ENCODE measurements around the gene SLC16A8.
"Not testable (repeated sequence)": the region's sequence is repeated elsewhere in the genome, so short reads cannot be mapped to it uniquely, and the experiment has no call there.

Gene SLC16A8

GRCh38 chr22:38081941-38082828, 1.8 kb downstream of the SLC16A8 start:
- Histone ChIP-seq H3K36me3 (ENCODE audit: insufficient read depth, low read length) (no peaks in the 10 kb centered on the region), H3K9ac (ENCODE audit: low read length) (no peak overlapping the region), H3K4me1 (ENCODE audit: insufficient read depth, low read length) (peaks cover 7% of the 10 kb centered on the region), H3K27me3 (ENCODE audit: control insufficient read depth in 1 of 2, insufficient read depth in 2 of 2, low read length in 2 of 2) (peaks cover 3 to 45% of the 10 kb centered on the region in 2 donors), H3K4me3 (ENCODE audit: low read depth in 1 of 2, low read length in 2 of 2) (peak overlapping the region; percentile 7 to 23), H3K9me3 (ENCODE audit: low read length) (no peaks in the 10 kb centered on the region), H3K27ac (ENCODE audit: low read depth, low read length) (no peak overlapping the region)

GRCh38 chr22:38081636-38081940, 2.4 kb downstream of the SLC16A8 start:
- H3K4me3 ChIP-seq (ENCODE audit: low read depth in 1 of 2, low read length in 2 of 2), result peak overlapping the region in 1 of 2 donors; percentile 23
- H3K27me3 ChIP-seq (ENCODE audit: control insufficient read depth in 1 of 2, insufficient read depth in 2 of 2, low read length in 2 of 2), result peaks cover 3 to 45% of the 10 kb centered on the region in 2 donors
- H3K4me1 ChIP-seq (ENCODE audit: insufficient read depth, low read length), result peaks cover 7% of the 10 kb centered on the region
- no peak overlapping the region for H3K9ac ChIP-seq (ENCODE audit: low read length)
- no peak overlapping the region for H3K27ac ChIP-seq (ENCODE audit: low read depth, low read length)
- H3K36me3 ChIP-seq (ENCODE audit: insufficient read depth, low read length), result no peaks in the 10 kb centered on the region
- no peaks in the 10 kb centered on the region for H3K9me3 ChIP-seq (ENCODE audit: low read length)

GRCh38 chr22:38080850-38081635, 2.9 kb downstream of the SLC16A8 start:
- no peak overlapping the region for H3K9ac ChIP-seq (ENCODE audit: low read length)
- peak overlapping the region in 1 of 2 donors; percentile 23 for H3K4me3 ChIP-seq (ENCODE audit: low read depth in 1 of 2, low read length in 2 of 2)
- no peak overlapping the region for H3K27ac ChIP-seq (ENCODE audit: low read depth, low read length)
- H3K36me3 ChIP-seq (ENCODE audit: insufficient read depth, low read length), result no peaks in the 10 kb centered on the region
- H3K4me1 ChIP-seq (ENCODE audit: insufficient read depth, low read length), result peaks cover 7% of the 10 kb centered on the region
- H3K9me3 ChIP-seq (ENCODE audit: low read length), result no peaks in the 10 kb centered on the region
- H3K27me3 ChIP-seq (ENCODE audit: control insufficient read depth in 1 of 2, insufficient read depth in 2 of 2, low read length in 2 of 2), result peaks cover 3 to 45% of the 10 kb centered on the region in 2 donors

DNA sequence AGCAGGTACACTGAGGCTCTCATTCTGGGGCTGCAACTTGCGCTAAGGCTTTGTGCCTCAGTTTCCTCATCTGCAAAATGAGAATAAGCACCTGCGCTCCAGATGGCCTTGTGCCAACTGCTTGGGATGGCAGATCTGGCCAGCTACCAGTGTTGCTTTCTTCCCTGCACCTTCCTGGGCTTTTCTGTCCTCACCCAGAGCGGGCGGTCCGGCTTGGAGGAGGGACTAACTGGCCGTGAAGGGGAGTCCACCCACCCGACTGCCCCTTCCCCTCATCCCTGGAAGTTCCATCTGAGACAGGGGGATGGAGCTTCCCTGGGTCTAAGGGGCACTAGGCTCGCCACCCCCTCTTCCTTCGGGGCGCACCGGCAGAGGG, 3.5 kb downstream of the SLC16A8 start:
- Histone ChIP-seq H3K27ac (ENCODE audit: low read depth, low read length) (no peak overlapping the region), H3K36me3 (ENCODE audit: insufficient read depth, low read length) (no peaks in the 10 kb centered on the region), H3K27me3 (ENCODE audit: control insufficient read depth in 1 of 2, insufficient read depth in 2 of 2, low read length in 2 of 2) (peaks cover 3 to 45% of the 10 kb centered on the region in 2 donors), H3K4me1 (ENCODE audit: insufficient read depth, low read length) (peaks cover 7% of the 10 kb centered on the region), H3K9me3 (ENCODE audit: low read length) (no peaks in the 10 kb centered on the region), H3K9ac (ENCODE audit: low read length) (no peak overlapping the region), H3K4me3 (ENCODE audit: low read depth in 1 of 2, low read length in 2 of 2) (no peak overlapping the region)

GRCh38 chr22:38079804-38080203, 4.2 kb downstream of the SLC16A8 start:
- no peak overlapping the region for H3K4me3 ChIP-seq (ENCODE audit: low read depth in 1 of 2, low read length in 2 of 2)
- no peak overlapping the region for H3K9ac ChIP-seq (ENCODE audit: low read length)
- H3K9me3 ChIP-seq (ENCODE audit: low read length), result no peaks in the 10 kb centered on the region
- no peaks in the 10 kb centered on the region for H3K36me3 ChIP-seq (ENCODE audit: insufficient read depth, low read length)
- H3K4me1 ChIP-seq (ENCODE audit: insufficient read depth, low read length), result peaks cover 7% of the 10 kb centered on the region
- H3K27ac ChIP-seq (ENCODE audit: low read depth, low read length), result no peak overlapping the region
- peaks cover 3 to 42% of the 10 kb centered on the region in 2 donors for H3K27me3 ChIP-seq (ENCODE audit: control insufficient read depth in 1 of 2, insufficient read depth in 2 of 2, low read length in 2 of 2)

GRCh38 chr22:38079208-38079607, 4.8 kb downstream of the SLC16A8 start:
- H3K27me3 ChIP-seq (ENCODE audit: control insufficient read depth in 1 of 2, insufficient read depth in 2 of 2, low read length in 2 of 2), result peaks cover 3 to 40% of the 10 kb centered on the region in 2 donors
- not testable (repeated sequence) for H3K4me3 ChIP-seq (ENCODE audit: low read depth in 1 of 2, low read length in 2 of 2); H3K36me3 ChIP-seq (ENCODE audit: insufficient read depth, low read length); H3K9me3 ChIP-seq (ENCODE audit: low read length); H3K4me1 ChIP-seq (ENCODE audit: insufficient read depth, low read length); H3K9ac ChIP-seq (ENCODE audit: low read length); H3K27ac ChIP-seq (ENCODE audit: low read depth, low read length)

GRCh38 chr22:38078046-38078840, 5.7 kb downstream of the SLC16A8 start:
- Histone ChIP-seq H3K9me3 (ENCODE audit: low read length) (no peaks in the 10 kb centered on the region), H3K4me3 (ENCODE audit: low read depth in 1 of 2, low read length in 2 of 2) (no peak overlapping the region), H3K27me3 (ENCODE audit: control insufficient read depth in 1 of 2, insufficient read depth in 2 of 2, low read length in 2 of 2) (peaks cover 2 to 31% of the 10 kb centered on the region in 2 donors), H3K4me1 (ENCODE audit: insufficient read depth, low read length) (peaks cover 7% of the 10 kb centered on the region), H3K9ac (ENCODE audit: low read length) (no peak overlapping the region), H3K27ac (ENCODE audit: low read depth, low read length) (no peak overlapping the region), H3K36me3 (ENCODE audit: insufficient read depth, low read length) (no peaks in the 10 kb centered on the region)

GRCh38 chr22:38077595-38077994, 6.4 kb downstream of the SLC16A8 start:
- Histone ChIP-seq H3K27me3 (ENCODE audit: control insufficient read depth in 1 of 2, insufficient read depth in 2 of 2, low read length in 2 of 2) (peaks cover 0 to 24% of the 10 kb centered on the region in 2 donors), H3K36me3 (ENCODE audit: insufficient read depth, low read length) (no peaks in the 10 kb centered on the region), H3K27ac (ENCODE audit: low read depth, low read length) (no peak overlapping the region), H3K4me3 (ENCODE audit: low read depth in 1 of 2, low read length in 2 of 2) (no peak overlapping the region), H3K9ac (ENCODE audit: low read length) (no peak overlapping the region), H3K9me3 (ENCODE audit: low read length) (no peaks in the 10 kb centered on the region), H3K4me1 (ENCODE audit: insufficient read depth, low read length) (peaks cover 7% of the 10 kb centered on the region)

GRCh38 chr22:38077096-38077495, 6.9 kb downstream of the SLC16A8 start:
- H3K9me3 ChIP-seq (ENCODE audit: low read length), result no peaks in the 10 kb centered on the region
- H3K9ac ChIP-seq (ENCODE audit: low read length), result no peak overlapping the region
- peaks cover 0 to 19% of the 10 kb centered on the region in 2 donors for H3K27me3 ChIP-seq (ENCODE audit: control insufficient read depth in 1 of 2, insufficient read depth in 2 of 2, low read length in 2 of 2)
- peaks cover 7% of the 10 kb centered on the region for H3K4me1 ChIP-seq (ENCODE audit: insufficient read depth, low read length)
- no peaks in the 10 kb centered on the region for H3K36me3 ChIP-seq (ENCODE audit: insufficient read depth, low read length)
- H3K4me3 ChIP-seq (ENCODE audit: low read depth in 1 of 2, low read length in 2 of 2), result no peak overlapping the region
- H3K27ac ChIP-seq (ENCODE audit: low read depth, low read length), result no peak overlapping the region

- H3K4me3 ChIP-seq (ENCODE audit: low read depth in 1 of 2, low read length in 2 of 2), result no peak overlapping the region
- no peak overlapping the region for H3K9ac ChIP-seq (ENCODE audit: low read length)
- no peaks in the 10 kb centered on the region for H3K4me1 ChIP-seq (ENCODE audit: insufficient read depth, low read length)
- no peaks in the 10 kb centered on the region for H3K36me3 ChIP-seq (ENCODE audit: insufficient read depth, low read length)
- no peak overlapping the region for H3K27ac ChIP-seq (ENCODE audit: low read depth, low read length)
- H3K9me3 ChIP-seq (ENCODE audit: low read length), result no peaks in the 10 kb centered on the region
- H3K27me3 ChIP-seq (ENCODE audit: control insufficient read depth in 1 of 2, insufficient read depth in 2 of 2, low read length in 2 of 2), result peaks cover 0 to 11% of the 10 kb centered on the region in 2 donors
Measured at GRCh38 chr22:38075961-38076360, 8.0 kb downstream of the SLC16A8 start.
